Coronary artery (tissue), 2 donors: ENCODE results near the gene EDC3.
A peak's percentile ranks its signal among the peaks of the same experiment; 100 is the strongest.
"Not testable (repeated sequence)": the region's sequence is repeated elsewhere in the genome, so short reads cannot be mapped to it uniquely, and the experiment has no call there.

Experiments used
- DNase-seq: peaks from one replicate; pipeline ENCODE4 v3.0.0-alpha.2; 2017; ENCODE audit warnings: low spot score
- H3K27ac ChIP-seq, 2 donors: fragments of 200-600 bp; sonication (generic); one replicate each; pipeline ENCODE4 v1.5.1; 2016 to 2019
- H3K4me3 ChIP-seq: fragments of 200-600 bp; sonication (generic); 2 replicates; pipeline ENCODE4 v1.5.1; 2016; ENCODE audit warnings: mild to moderate bottlenecking, moderate library complexity
- TF ChIP-seq, protein P1 (sequence below): fragments of 200-600 bp; sonication (generic); IDR thresholded peaks from one replicate; pipeline ENCODE4 v1.5.1; 2019; ENCODE audit warnings: antibody characterized with exemption

Gene EDC3, protein sequence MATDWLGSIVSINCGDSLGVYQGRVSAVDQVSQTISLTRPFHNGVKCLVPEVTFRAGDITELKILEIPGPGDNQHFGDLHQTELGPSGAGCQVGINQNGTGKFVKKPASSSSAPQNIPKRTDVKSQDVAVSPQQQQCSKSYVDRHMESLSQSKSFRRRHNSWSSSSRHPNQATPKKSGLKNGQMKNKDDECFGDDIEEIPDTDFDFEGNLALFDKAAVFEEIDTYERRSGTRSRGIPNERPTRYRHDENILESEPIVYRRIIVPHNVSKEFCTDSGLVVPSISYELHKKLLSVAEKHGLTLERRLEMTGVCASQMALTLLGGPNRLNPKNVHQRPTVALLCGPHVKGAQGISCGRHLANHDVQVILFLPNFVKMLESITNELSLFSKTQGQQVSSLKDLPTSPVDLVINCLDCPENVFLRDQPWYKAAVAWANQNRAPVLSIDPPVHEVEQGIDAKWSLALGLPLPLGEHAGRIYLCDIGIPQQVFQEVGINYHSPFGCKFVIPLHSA

DNA sequence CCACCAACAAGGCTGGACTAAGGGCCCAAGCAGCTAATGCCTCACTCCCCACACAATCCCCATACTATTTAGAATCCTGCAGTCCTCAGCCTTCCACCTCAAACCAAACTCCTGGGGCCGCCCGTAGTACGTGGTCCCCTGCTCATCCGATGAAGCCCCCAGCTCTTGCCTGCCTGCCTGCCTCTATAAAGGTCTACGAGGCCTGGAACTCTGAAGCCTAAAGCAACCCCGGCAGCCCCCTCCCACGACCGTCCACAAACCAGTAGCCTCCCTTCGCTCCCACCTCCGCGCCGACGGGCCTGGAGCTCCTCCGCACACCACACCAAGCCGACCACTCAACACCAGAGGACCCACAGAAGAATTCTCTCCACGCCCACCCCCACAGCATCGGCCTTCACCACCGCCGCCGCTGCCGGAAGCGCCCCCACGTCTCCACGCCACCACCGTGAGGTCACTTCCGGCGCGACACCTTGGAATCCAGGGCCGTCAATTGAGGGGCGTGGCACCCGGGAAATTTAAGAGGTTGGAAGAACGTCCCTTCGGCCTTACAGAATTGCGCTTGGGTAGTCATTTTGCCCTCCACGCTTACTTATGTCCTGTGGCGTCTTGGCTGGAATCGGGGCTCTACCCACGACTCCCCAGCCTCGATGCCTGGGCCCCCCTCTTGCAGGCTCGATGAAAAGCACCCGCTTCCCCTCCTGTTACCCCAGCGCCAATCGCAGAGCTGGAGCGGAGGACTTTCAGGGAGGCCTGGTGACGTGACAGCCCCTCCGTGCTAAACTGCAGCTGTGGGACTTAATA is at the start of gene EDC3:
Gene EDC3, minus strand, starts transcription at position 428 of the 801 bp plus-strand sequence. CDS start 20,900 bp downstream, outside the sequence.
- peak; percentile 83 for DNase-seq
- peak within 1 kb of the TSS; percentile 83 for H3K4me3 ChIP-seq
- peak within 1 kb of the TSS; percentile 74 to 88 for H3K27ac ChIP-seq
- TF ChIP-seq, protein P1, sequence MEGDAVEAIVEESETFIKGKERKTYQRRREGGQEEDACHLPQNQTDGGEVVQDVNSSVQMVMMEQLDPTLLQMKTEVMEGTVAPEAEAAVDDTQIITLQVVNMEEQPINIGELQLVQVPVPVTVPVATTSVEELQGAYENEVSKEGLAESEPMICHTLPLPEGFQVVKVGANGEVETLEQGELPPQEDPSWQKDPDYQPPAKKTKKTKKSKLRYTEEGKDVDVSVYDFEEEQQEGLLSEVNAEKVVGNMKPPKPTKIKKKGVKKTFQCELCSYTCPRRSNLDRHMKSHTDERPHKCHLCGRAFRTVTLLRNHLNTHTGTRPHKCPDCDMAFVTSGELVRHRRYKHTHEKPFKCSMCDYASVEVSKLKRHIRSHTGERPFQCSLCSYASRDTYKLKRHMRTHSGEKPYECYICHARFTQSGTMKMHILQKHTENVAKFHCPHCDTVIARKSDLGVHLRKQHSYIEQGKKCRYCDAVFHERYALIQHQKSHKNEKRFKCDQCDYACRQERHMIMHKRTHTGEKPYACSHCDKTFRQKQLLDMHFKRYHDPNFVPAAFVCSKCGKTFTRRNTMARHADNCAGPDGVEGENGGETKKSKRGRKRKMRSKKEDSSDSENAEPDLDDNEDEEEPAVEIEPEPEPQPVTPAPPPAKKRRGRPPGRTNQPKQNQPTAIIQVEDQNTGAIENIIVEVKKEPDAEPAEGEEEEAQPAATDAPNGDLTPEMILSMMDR = no peak

DNA sequence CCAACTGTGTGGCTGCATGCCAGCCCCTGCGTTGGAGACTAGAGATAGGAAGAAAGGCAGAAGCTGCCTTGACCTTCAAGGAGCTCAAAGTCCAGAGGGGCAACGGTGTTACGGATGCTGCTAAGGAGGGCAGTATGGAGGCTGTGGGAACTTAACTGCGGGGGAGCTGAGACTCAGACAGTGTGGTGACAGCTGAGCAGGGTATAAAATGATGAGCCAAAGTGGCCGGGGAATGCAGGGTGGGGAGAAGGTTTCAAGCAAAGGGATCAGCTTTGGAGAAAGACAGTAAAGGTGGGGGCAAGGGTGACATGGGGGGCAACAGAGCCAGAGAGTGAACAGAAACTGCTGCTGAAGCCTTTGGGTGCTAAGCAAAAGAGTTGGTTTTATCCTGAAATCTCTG is 46.6 kb upstream of the EDC3 start:
- no peak overlapping the region for H3K27ac ChIP-seq
- H3K4me3 ChIP-seq = no peak overlapping the region
- TF ChIP-seq, protein P1 = no peak
- no peak for DNase-seq

DNA sequence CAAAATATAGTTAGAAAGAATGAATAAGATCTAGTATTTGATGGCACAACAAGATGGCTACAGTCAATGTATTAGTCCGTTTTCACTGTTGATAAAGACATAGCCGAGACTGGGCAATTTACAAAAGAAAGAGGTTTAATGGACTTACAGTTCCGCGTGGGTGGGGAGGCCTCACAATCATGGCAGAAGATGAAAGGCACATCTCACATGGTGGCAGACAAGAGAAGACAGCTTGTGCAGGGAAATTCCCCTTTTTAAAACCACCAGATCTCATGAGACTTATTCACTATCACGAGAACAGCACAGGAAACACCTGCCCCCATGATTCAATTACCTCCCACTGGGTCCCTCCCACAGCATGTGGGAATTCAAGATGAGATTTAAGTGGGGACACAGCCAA is 42.4 kb upstream of the EDC3 start:
- not testable (repeated sequence) for H3K27ac ChIP-seq, H3K4me3 ChIP-seq, DNase-seq

DNA sequence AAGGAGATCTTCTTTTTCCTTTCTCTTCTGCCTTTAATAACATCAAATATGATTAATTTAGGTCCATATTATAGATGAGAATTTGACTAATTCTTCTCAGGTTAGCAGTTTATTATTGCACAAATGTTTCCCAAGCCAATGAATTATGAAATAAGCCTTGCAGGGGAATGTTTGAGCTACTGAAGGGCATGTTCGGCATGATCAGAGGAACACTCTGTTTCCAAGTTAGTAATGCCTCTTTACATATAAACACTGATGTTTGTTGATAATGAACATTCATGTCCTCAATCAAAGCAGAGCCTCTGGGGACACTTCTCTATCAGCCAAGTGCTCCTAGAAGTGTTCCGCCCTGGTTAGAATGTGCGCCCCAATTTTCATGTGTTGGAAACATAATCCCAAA is 39.5 kb upstream of the EDC3 start:
- TF ChIP-seq, protein P1 = no peak
- no peak overlapping the region for H3K27ac ChIP-seq
- no peak for DNase-seq
- H3K4me3 ChIP-seq = no peak overlapping the region

DNA sequence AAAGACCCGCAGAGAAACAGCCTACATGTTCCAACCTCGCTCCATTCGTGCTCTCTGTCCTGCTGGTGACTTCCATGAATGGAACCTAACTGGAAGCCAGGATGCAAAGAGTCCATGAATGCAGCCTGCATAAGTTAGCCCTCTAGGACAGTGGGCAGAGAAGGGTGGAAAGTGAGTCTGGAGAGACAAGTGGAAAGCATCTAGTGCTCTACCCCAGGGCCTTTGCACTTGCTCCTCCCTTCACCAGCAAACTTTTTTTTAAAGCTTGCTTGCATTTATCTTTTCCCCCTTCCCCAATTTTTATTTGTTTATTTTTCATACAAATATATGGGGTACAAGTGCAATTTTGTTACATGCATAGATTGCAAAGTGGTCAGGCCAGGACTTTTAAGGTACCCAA is 37.4 kb upstream of the EDC3 start:
- Histone ChIP-seq H3K4me3 (no peak overlapping the region), H3K27ac (no peak overlapping the region)
- DNase-seq = no peak
- TF ChIP-seq, protein P1 = no peak

DNA sequence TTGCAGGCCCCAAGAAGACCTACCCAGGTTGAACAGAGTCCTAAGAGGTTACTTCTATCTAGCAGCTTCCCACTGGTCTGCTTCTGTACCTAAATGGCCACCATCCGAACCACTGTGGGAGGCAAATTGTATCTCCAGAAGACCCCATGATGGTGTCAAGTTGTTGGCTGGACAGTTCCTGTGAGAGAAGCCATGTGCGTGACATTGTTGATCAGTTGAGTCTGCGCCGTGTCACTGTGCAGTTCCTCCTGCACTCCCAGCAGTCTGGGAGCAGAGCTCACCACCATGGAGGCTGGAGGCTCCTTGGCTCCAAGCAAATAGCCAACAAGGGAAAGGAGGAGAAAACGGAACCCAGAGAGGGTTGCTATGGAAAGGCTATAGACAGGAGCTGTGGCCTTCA is 37.0 kb upstream of the EDC3 start:
- TF ChIP-seq, protein P1 = no peak
- no peak overlapping the region for H3K4me3 ChIP-seq
- no peak overlapping the region for H3K27ac ChIP-seq
- no peak for DNase-seq

DNA sequence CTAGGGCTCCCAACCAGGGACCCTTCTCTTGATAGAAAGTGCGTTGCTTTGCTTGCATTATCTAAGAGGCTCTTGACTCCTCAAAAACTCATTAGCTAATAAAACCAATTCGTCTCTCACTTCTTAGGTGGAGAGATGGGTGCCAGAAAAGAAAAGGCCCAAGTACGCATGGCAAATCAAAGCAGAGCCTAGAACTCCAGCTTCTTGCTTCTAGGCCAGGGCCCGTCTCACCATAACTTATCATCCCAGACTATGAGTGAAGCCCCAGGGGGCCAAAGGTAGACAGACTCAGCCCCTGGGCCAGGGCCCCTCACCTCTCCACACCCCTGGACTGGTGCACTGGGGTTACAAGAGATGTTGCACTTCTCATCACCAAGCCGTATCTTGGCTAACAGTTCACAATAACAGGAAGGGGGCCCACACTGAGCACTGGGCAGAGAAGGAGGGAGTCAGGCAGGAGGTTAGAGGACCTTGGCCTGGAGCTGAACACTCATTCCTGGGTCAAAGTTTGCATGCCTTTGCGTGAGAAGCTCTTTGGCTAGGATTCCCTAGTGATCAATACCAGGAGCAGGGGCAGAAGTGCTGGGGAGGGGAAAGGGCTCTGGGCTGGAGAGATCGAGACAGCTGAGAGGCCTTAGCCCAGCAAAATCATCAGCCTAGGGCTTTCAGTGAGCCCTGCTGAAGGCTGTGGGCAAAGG is 34.9 kb upstream of the EDC3 start:
- H3K27ac ChIP-seq = no peak overlapping the region
- DNase-seq = no peak
- TF ChIP-seq, protein P1 = no peak
- H3K4me3 ChIP-seq = no peak overlapping the region

DNA sequence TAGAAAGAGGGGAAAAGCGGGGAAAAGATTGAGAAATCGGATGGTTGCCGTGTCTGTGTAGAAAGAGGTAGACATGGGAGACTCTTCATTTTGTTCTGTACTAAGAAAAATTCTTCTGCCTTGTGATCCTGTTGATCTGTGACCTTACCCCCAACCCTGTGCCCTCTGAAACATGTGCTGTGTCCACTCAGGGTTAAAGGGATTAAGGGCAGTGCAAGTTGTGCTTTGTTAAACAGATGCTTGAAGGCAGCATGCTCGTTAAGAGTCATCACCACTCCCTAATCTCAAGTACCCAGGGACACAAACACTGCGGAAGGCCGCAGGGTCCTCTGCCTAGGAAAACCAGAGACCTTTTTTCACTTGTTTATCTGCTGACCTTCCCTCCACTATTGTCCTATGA is 33.5 kb upstream of the EDC3 start:
- DNase-seq, H3K27ac ChIP-seq, H3K4me3 ChIP-seq: not testable (repeated sequence)

DNA sequence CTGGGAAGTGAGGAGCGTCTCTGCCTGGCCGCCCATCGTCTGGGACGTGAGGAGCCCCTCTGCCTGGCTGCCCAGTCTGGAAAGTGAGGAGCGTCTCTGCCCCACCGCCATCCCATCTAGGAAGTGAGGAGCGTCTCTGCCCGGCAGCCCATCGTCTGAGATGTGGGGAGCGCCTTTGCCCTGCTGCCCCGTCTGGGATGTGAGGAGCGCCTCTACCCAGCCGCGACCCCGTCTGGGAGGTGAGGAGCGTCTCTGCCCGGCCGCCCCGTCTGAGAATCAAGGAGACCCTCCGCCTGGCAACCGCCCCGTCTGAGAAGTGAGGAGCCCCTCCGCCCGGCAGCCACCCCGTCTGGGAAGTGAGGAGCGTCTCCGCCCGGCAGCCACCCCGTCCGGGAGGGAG is 32.9 kb upstream of the EDC3 start:
- not testable (repeated sequence) for H3K27ac ChIP-seq, H3K4me3 ChIP-seq, DNase-seq
